Bronchial epithelial cell (primary cell): ENCODE data around the gene ZNF350. TPM values are rescaled to one million over a fixed set of nuclear protein-coding genes. Genes with fewer than 3 reads are reported as not detected.
A peak's percentile ranks its signal among the peaks of the same experiment; 100 is the strongest.

Experiments
- DNase-seq: peaks from one replicate; pipeline ENCODE4 v3.0.0-alpha.2; 2010; ENCODE audit warnings: low read depth
- FAIRE-seq: peaks from 2 replicates; lab custom pipeline; 2011; peaks lifted over from hg19 to GRCh38; lab: Jason Lieb, UNC
- H3K27me3 ChIP-seq: 2 replicates; pipeline ENCODE4 v1.5.1; 2011; ENCODE audit warnings: low read length; ENCODE audit not compliant: control insufficient read depth, insufficient read depth
- H3K36me3 ChIP-seq: 2 replicates; pipeline ENCODE4 v1.5.1; 2011; ENCODE audit warnings: low read length; ENCODE audit not compliant: control insufficient read depth, insufficient read depth
- H3K4me3 ChIP-seq: 2 replicates; pipeline ENCODE4 v1.5.1; 2011; ENCODE audit warnings: mild to moderate bottlenecking, low read depth, low read length, control low read depth
- total RNA-seq: library from RNA; depleted of rRNA; stranded (reverse); fragments of >200 nt; gene quantifications from 2 replicates; pipeline ENCODE4 v1.2.1, GENCODE V29; 2014
- TF ChIP-seq, protein P1 (sequence below): IDR thresholded peaks from 2 replicates; pipeline ENCODE4 v1.5.1; 2011; ENCODE audit warnings: mild to moderate bottlenecking, moderate library complexity, low read length, control low read depth, inconsistent platforms; ENCODE audit not compliant: insufficient read depth, severe bottlenecking

Gene ZNF350
- total RNA-seq, 1 donor from 2014 or later, result 11.6 TPM

DNA sequence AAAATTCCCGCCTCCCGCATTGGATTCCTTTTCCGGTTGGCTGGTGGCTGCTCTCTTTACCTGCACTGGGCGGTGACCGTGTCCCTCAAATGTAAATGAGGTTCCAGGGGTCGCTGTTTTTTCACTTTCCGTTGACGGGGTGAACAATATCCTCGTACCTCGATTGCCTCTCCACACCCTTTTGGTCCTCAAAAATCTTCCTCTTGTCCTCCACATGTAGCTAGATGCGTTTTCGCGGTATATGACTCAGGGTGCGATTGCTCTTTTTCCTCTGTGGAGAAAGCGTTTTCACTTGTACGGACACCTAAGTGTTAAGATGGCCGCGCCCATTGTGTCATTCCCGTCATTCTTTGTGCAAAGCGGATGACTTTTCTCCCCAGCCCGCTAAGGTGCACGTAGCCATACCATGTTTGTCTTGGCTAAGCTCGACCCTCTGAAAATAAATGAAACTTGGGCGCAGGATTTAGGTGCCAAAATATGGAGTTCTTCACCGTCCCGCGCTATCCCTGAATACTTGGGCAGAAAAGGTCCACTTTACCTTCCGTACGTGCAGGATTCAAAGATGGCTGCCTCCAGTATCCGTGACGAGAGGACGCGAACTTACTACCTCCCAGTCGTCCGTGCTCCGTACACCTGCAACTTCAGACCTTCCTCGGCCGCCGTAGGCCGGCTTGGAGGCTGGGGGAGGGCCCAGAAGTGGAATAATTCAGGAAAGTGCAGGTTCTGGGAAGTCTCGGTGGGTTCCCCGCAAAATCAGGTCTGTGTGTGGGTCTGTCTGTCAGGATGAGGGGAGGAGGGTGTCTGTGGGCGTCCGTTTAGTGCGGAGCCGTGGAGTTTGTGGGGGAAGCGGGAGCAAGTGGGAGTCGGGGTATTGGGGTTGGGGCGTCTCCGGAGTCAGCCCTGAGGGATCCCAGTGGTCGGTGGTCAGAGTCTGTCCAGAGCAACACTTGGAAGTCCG, 59.6 kb downstream of the ZNF350 start, which contains the start of gene ZNF613:
TSS of gene ZNF613 (plus strand) at position 689 of the 958 bp plus-strand sequence. CDS start 8,749 bp downstream, outside the sequence.
- Histone ChIP-seq H3K27me3 (no peaks in the 10 kb centered on the region), H3K36me3 (peaks cover 1% of the 10 kb centered on the region), H3K4me3 (peak within 1 kb of the TSS; percentile 64)
- FAIRE-seq, result peak; percentile 50
- DNase-seq, result peak; percentile 86
- TF ChIP-seq, protein P1, sequence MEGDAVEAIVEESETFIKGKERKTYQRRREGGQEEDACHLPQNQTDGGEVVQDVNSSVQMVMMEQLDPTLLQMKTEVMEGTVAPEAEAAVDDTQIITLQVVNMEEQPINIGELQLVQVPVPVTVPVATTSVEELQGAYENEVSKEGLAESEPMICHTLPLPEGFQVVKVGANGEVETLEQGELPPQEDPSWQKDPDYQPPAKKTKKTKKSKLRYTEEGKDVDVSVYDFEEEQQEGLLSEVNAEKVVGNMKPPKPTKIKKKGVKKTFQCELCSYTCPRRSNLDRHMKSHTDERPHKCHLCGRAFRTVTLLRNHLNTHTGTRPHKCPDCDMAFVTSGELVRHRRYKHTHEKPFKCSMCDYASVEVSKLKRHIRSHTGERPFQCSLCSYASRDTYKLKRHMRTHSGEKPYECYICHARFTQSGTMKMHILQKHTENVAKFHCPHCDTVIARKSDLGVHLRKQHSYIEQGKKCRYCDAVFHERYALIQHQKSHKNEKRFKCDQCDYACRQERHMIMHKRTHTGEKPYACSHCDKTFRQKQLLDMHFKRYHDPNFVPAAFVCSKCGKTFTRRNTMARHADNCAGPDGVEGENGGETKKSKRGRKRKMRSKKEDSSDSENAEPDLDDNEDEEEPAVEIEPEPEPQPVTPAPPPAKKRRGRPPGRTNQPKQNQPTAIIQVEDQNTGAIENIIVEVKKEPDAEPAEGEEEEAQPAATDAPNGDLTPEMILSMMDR, result peak; percentile 46

DNA sequence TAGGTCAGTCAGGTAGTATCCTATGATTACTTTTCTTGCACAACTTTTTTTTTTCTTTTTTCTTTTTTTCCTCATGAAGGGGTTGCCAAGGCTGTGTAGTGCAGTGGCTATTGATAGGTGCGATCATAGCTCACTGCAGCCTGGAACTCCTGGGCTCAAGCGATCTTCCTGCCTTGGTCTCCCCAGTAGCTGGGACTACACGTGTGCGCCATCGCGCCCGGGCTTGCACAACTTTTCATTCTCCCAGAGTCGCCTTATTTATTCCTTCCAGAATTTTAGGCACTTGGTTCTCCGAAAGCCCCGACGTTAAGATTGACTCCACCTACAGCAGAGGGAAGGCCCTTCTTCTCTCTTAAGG, 60.2 kb downstream of the ZNF350 start:
- no peak for FAIRE-seq
- Histone ChIP-seq H3K36me3 (peaks cover 1% of the 10 kb centered on the region), H3K27me3 (no peaks in the 10 kb centered on the region), H3K4me3 (peak overlapping the region; percentile 64)
- TF ChIP-seq, protein P1, result no peak
- DNase-seq, result no peak

- no peak for DNase-seq
- no peak overlapping the region for H3K4me3 ChIP-seq
- H3K27me3 ChIP-seq, result no peaks in the 10 kb centered on the region
- FAIRE-seq, result no peak
- no peaks in the 10 kb centered on the region for H3K36me3 ChIP-seq
- TF ChIP-seq, protein P1, result no peak
These were observed 64.7 kb downstream of the ZNF350 start for GRCh38 chr19:51921949-51922348.

- TF ChIP-seq, protein P1, result no peak
- FAIRE-seq (no peak), DNase-seq (no peak)
- no peaks in the 10 kb centered on the region for H3K27me3 ChIP-seq
- H3K36me3 ChIP-seq, result no peaks in the 10 kb centered on the region
- no peak overlapping the region for H3K4me3 ChIP-seq
These were observed 67.0 kb downstream of the ZNF350 start for GRCh38 chr19:51919606-51920005.

- FAIRE-seq (no peak), DNase-seq (no peak)
- Histone ChIP-seq H3K27me3 (no peaks in the 10 kb centered on the region), H3K4me3 (no peak overlapping the region), H3K36me3 (no peaks in the 10 kb centered on the region)
- TF ChIP-seq, protein P1, result no peak
These were observed 70.5 kb downstream of the ZNF350 start for GRCh38 chr19:51916167-51916566.
